Breast epithelium (tissue), 3 donors: Measurements from ENCODE around the gene BBS9.

Source experiments
- CTCF ChIP-seq, 3 donors: fragments of 450-650 bp; IDR thresholded peaks; one replicate each; pipeline ENCODE4 v1.5.1; 2016 to 2017; ENCODE audit warnings: antibody characterized with exemption in 3 of 3, mild to moderate bottlenecking in 3 of 3, moderate library complexity in 3 of 3
- POLR2A ChIP-seq: fragments of 450-650 bp; IDR thresholded peaks from one replicate; pipeline ENCODE4 v1.6.1; 2016; ENCODE audit warnings: antibody characterized with exemption, mild to moderate bottlenecking, moderate library complexity
- POLR2AphosphoS5 ChIP-seq, 3 donors: sonication (generic); formaldehyde crosslinking; IDR thresholded peaks; one replicate each; pipeline ENCODE4 v1.6.1; 2017; ENCODE audit warnings: antibody characterized with exemption in 3 of 3

GRCh38 chr7:33643530-33643929, 514.2 kb downstream of the BBS9 start:
- no peak for TF ChIP-seq CTCF (IDR thresholded peaks at IDR 0.05)
- TF ChIP-seq POLR2A: no peak
- no peak for TF ChIP-seq POLR2AphosphoS5 (IDR thresholded peaks at IDR 0.05)
